Measurements from ENCODE around the gene BUD31. TPM values are rescaled to one million over a fixed set of nuclear protein-coding genes. Genes with fewer than 3 reads are reported as not detected.
"Not testable (repeated sequence)": the region's sequence is repeated elsewhere in the genome, so short reads cannot be mapped to it uniquely, and the experiment has no call there.

Gene BUD31
- total and polyA plus RNA-seq, 8 donors: 79.0 to 103 (median 94.2) TPM

- DNase-seq: peak in 1 of 4 donors; percentile 38
- peaks cover 0 to 79% of the 10 kb centered on the region in 2 donors for H3K36me3 ChIP-seq
- H3K4me3 ChIP-seq: no peak overlapping the region
- TF ChIP-seq CTCF (IDR thresholded peaks at IDR 0.05): no peak
- H3K27me3 ChIP-seq: no peaks in the 10 kb centered on the region
- peaks cover 0 to 52% of the 10 kb centered on the region in 2 donors for H3K4me1 ChIP-seq
- H3K27ac ChIP-seq: no peak overlapping the region
- ATAC-seq: peak; percentile 35
- intact Hi-C loops (cut with DNase I): no loop called here
- H3K9me3 ChIP-seq: no peaks in the 10 kb centered on the region
Observed at GRCh38 chr7:99386584-99387238, 22.1 kb upstream of the BUD31 start.

- H3K27me3 ChIP-seq; H3K9me3 ChIP-seq; H3K4me3 ChIP-seq; ATAC-seq; H3K27ac ChIP-seq; intact Hi-C loops (cut with DNase I): not testable (repeated sequence)
- peak in 1 of 4 donors; percentile 36 for DNase-seq
- H3K4me1 ChIP-seq: peaks cover 2 to 52% of the 10 kb centered on the region in 2 donors
- peaks cover 0 to 79% of the 10 kb centered on the region in 2 donors for H3K36me3 ChIP-seq
Observed at GRCh38 chr7:99387239-99387635, 21.5 kb upstream of the BUD31 start.

- Histone ChIP-seq H3K36me3 (peaks cover 0 to 79% of the 10 kb centered on the region in 2 donors), H3K27me3 (no peaks in the 10 kb centered on the region), H3K4me1 (peaks cover 8 to 53% of the 10 kb centered on the region in 2 donors), H3K27ac (no peak overlapping the region), H3K4me3 (no peak overlapping the region), H3K9me3 (no peaks in the 10 kb centered on the region)
- ATAC-seq (no peak), DNase-seq (peak in 1 of 4 donors; percentile 73)
- TF ChIP-seq CTCF (IDR thresholded peaks at IDR 0.05): no peak
- intact Hi-C loops (cut with DNase I): no loop called here
Observed at GRCh38 chr7:99387912-99388311, 20.9 kb upstream of the BUD31 start.

GRCh38 chr7:99389772-99390171 is 19.0 kb upstream of the BUD31 start:
- no peaks in the 10 kb centered on the region for H3K27me3 ChIP-seq
- intact Hi-C loops (cut with DNase I): no loop called here
- no peaks in the 10 kb centered on the region for H3K9me3 ChIP-seq
- peaks cover 0 to 96% of the 10 kb centered on the region in 2 donors for H3K36me3 ChIP-seq
- TF ChIP-seq CTCF (IDR thresholded peaks at IDR 0.05): no peak
- no peak overlapping the region for H3K27ac ChIP-seq
- H3K4me1 ChIP-seq: peaks cover 16 to 49% of the 10 kb centered on the region in 2 donors
- no peak for ATAC-seq
- peak in 1 of 4 donors; percentile 74 for DNase-seq
- no peak overlapping the region for H3K4me3 ChIP-seq

- no peak overlapping the region for H3K27ac ChIP-seq
- DNase-seq (peak in 1 of 4 donors; percentile 73), ATAC-seq (no peak)
- peaks cover 0 to 100% of the 10 kb centered on the region in 2 donors for H3K36me3 ChIP-seq
- no peaks in the 10 kb centered on the region for H3K9me3 ChIP-seq
- H3K4me1 ChIP-seq: peaks cover 16 to 38% of the 10 kb centered on the region in 2 donors
- H3K27me3 ChIP-seq: no peaks in the 10 kb centered on the region
- no peak overlapping the region for H3K4me3 ChIP-seq
- no peak for TF ChIP-seq CTCF (IDR thresholded peaks at IDR 0.05)
- intact Hi-C loops (cut with DNase I): no loop called here
Observed at GRCh38 chr7:99390941-99391602, 17.7 kb upstream of the BUD31 start.

All from left lung (tissue), 10 donors.